Right renal cortex interstitium (tissue), 3 donors: ENCODE results near the gene TC2N. TPM values are rescaled to one million over a fixed set of nuclear protein-coding genes. Genes with fewer than 3 reads are reported as not detected.
"Not testable (repeated sequence)": the region's sequence is repeated elsewhere in the genome, so short reads cannot be mapped to it uniquely, and the experiment has no call there.

Experiments used
- DNase-seq, 3 donors: peaks; one replicate each; pipeline ENCODE4 v3.0.0-alpha.2; 2013; ENCODE audit warnings: low read depth in 3 of 3, low spot score in 2 of 3
- polyA plus RNA-seq, 3 donors: library from polyadenylated mRNA; unstranded; fragments of 120-200 nt; gene quantifications; one replicate each; pipeline ENCODE4 v1.2.1, GENCODE V29; 2013; ENCODE audit not compliant: insufficient read length in 3 of 3

TC2N gene
- polyA plus RNA-seq, 3 donors: 10.5 to 15.7 (median 11.1) TPM

- DNase-seq: not testable (repeated sequence)
Observed at GRCh38 chr14:91871401-91871800, 4.1 kb upstream of the TC2N start.

- no peak for DNase-seq
Observed at GRCh38 chr14:91870890-91871289, 3.6 kb upstream of the TC2N start.

- no peak for DNase-seq
Observed at GRCh38 chr14:91870001-91870400, 2.7 kb upstream of the TC2N start.

- DNase-seq: no peak
Observed at GRCh38 chr14:91869556-91869955, 2.2 kb upstream of the TC2N start.

- DNase-seq: no peak
Observed at GRCh38 chr14:91866511-91867295, 633 bp downstream of the TC2N start.

- DNase-seq: no peak
Observed at GRCh38 chr14:91866061-91866460, 1.3 kb downstream of the TC2N start.

- DNase-seq: no peak
Observed at GRCh38 chr14:91862417-91862816, 4.9 kb downstream of the TC2N start.

GRCh38 chr14:91861091-91861490, 6.2 kb downstream of the TC2N start:
- DNase-seq: no peak

GRCh38 chr14:91860238-91860637, 7.1 kb downstream of the TC2N start:
- DNase-seq: no peak

- DNase-seq: no peak
Observed at GRCh38 chr14:91858536-91859275, 8.6 kb downstream of the TC2N start.

GRCh38 chr14:91857614-91858013, 9.7 kb downstream of the TC2N start:
- DNase-seq: no peak

GRCh38 chr14:91854327-91854934, 12.9 kb downstream of the TC2N start:
- DNase-seq: no peak

- no peak for DNase-seq
Observed at GRCh38 chr14:91851563-91851962, 15.8 kb downstream of the TC2N start.

GRCh38 chr14:91848504-91849001, 18.8 kb downstream of the TC2N start:
- DNase-seq: no peak

- no peak for DNase-seq
Observed at GRCh38 chr14:91847693-91848092, 19.6 kb downstream of the TC2N start.

GRCh38 chr14:91845652-91846051, 21.7 kb downstream of the TC2N start:
- DNase-seq: no peak

- DNase-seq: not testable (repeated sequence)
Observed at GRCh38 chr14:91845056-91845455, 22.3 kb downstream of the TC2N start.

- DNase-seq: no peak
Observed at GRCh38 chr14:91844029-91844428, 23.3 kb downstream of the TC2N start.

GRCh38 chr14:91843437-91843836, 23.9 kb downstream of the TC2N start:
- DNase-seq: no peak

GRCh38 chr14:91841065-91841464, 26.3 kb downstream of the TC2N start:
- no peak for DNase-seq

- DNase-seq: no peak
Observed at GRCh38 chr14:91839749-91840148, 27.6 kb downstream of the TC2N start.
